Neural cell (in vitro differentiated cells): ENCODE measurements around the gene DNM3. TPM values are rescaled to one million over a fixed set of nuclear protein-coding genes. Genes with fewer than 3 reads are reported as not detected.

ENCODE experiments used
- H2AFZ ChIP-seq: fragments of 200-600, 300-800 bp; sonication (generic), shearing (Covaris generic); 2 replicates; pipeline ENCODE4 v1.6.0; 2014; ENCODE audit warnings: low read depth, mild to moderate bottlenecking, antibody characterized with exemption, low read length, moderate library complexity
- H3F3A ChIP-seq: fragments of 200-600 bp; shearing (Covaris generic); 2 replicates; pipeline ENCODE4 v1.6.1; 2016; ENCODE audit warnings: mild to moderate bottlenecking, moderate library complexity, mixed read lengths, antibody characterized with exemption, low read length; ENCODE audit not compliant: insufficient read depth, poor library complexity, severe bottlenecking
- H3K27ac ChIP-seq: fragments of 200-600, 300-800 bp; sonication (generic), shearing (Covaris generic); 2 replicates; pipeline ENCODE4 v1.5.1; 2014; ENCODE audit warnings: mild to moderate bottlenecking, low read length, moderate library complexity
- H3K27me3 ChIP-seq: fragments of 300-800, 200-600 bp; sonication (generic), shearing (Covaris generic); 2 replicates; pipeline ENCODE4 v1.6.0; 2014; ENCODE audit warnings: mild to moderate bottlenecking, low read depth, low read length, moderate library complexity; ENCODE audit not compliant: insufficient read depth
- H3K36me3 ChIP-seq: fragments of 300-800, 200-600 bp; sonication (generic), shearing (Covaris generic); 2 replicates; pipeline ENCODE4 v1.5.1; 2014; ENCODE audit warnings: mild to moderate bottlenecking, antibody characterized with exemption, low read length, moderate library complexity; ENCODE audit not compliant: insufficient read depth
- H3K4me2 ChIP-seq: fragments of 300-800, 200-600 bp; sonication (generic), shearing (Covaris generic); 2 replicates; pipeline ENCODE4 v1.6.0; 2014; ENCODE audit warnings: mild to moderate bottlenecking, low read length
- H3K4me3 ChIP-seq: fragments of 300-800, 200-600 bp; sonication (generic), shearing (Covaris generic); 2 replicates; pipeline ENCODE4 v1.5.1; 2014; ENCODE audit warnings: mild to moderate bottlenecking, low read length, moderate library complexity
- H3K79me2 ChIP-seq: fragments of 200-600 bp; shearing (Covaris generic); replicated peaks from 2 replicates; pipeline ENCODE4 v1.6.0; 2014; ENCODE audit warnings: mild to moderate bottlenecking, low read length, moderate library complexity; ENCODE audit not compliant: insufficient read depth
- H3K9ac ChIP-seq: fragments of 300-800, 200-600 bp; sonication (generic), shearing (Covaris generic); 2 replicates; pipeline ENCODE4 v1.6.1; 2016; ENCODE audit warnings: mild to moderate bottlenecking, low read length, mixed read lengths
- H3K9me2 ChIP-seq: fragments of 200-600 bp; shearing (Covaris generic); 2 replicates; pipeline ENCODE4 v1.6.1; 2016; ENCODE audit warnings: mild to moderate bottlenecking, low read length, mixed read lengths; ENCODE audit not compliant: insufficient read depth
- H3K9me3 ChIP-seq: fragments of 200-600, 300-800 bp; sonication (generic), shearing (Covaris generic); 2 replicates; pipeline ENCODE4 v1.6.1; 2016; ENCODE audit warnings: mild to moderate bottlenecking, mixed run types, low read length, moderate library complexity, mixed read lengths
- H4K20me1 ChIP-seq: fragments of 200-600 bp; shearing (Covaris generic); 2 replicates; pipeline ENCODE4 v1.6.1; 2016; ENCODE audit warnings: mild to moderate bottlenecking, mixed run types; ENCODE audit not compliant: insufficient read depth
- EP300 ChIP-seq: fragments of 450-650 bp; conservative IDR thresholded peaks from 2 replicates; pipeline ENCODE4 v1.6.1; 2014; ENCODE audit warnings: antibody characterized with exemption, mild to moderate bottlenecking, moderate library complexity; ENCODE audit not compliant: poor library complexity, severe bottlenecking
- EZH2 ChIP-seq: fragments of 200-600, 300-800 bp; shearing (Covaris generic), sonication (generic); IDR thresholded peaks from 2 replicates; pipeline ENCODE4 v1.6.1; 2014; ENCODE audit warnings: antibody characterized with exemption, low read length, borderline replicate concordance, mild to moderate bottlenecking; ENCODE audit not compliant: insufficient read depth, poor library complexity, severe bottlenecking
- MXI1 ChIP-seq: fragments of 450-650 bp; conservative IDR thresholded peaks from 2 replicates; pipeline ENCODE4 v1.6.1; 2014; ENCODE audit warnings: antibody characterized with exemption, mild to moderate bottlenecking; ENCODE audit not compliant: poor library complexity, severe bottlenecking
- POLR2AphosphoS5 ChIP-seq: IDR thresholded peaks from 2 replicates; pipeline ENCODE4 v1.6.1; 2012
- RAD21 ChIP-seq: fragments of 450-650 bp; conservative IDR thresholded peaks from 2 replicates; pipeline ENCODE4 v1.6.1; 2014; ENCODE audit warnings: antibody characterized with exemption, mild to moderate bottlenecking, moderate library complexity
- SMC3 ChIP-seq: fragments of 450-650 bp; conservative IDR thresholded peaks from 2 replicates; pipeline ENCODE4 v1.6.1; 2014; ENCODE audit warnings: antibody characterized with exemption, mild to moderate bottlenecking, moderate library complexity; ENCODE audit not compliant: poor library complexity
- TAF1 ChIP-seq: IDR thresholded peaks from 2 replicates; pipeline ENCODE4 v1.6.1; 2012; ENCODE audit warnings: low read depth
- polyA plus RNA-seq: library from polyadenylated mRNA; depleted of rRNA; stranded (reverse); fragments of >200 nt; gene quantifications from 2 replicates; pipeline ENCODE4 v1.2.3, GENCODE V29; 2014
- TF ChIP-seq, protein P1 (sequence below): IDR thresholded peaks from 2 replicates; pipeline ENCODE4 v1.6.1; 2012; ENCODE audit warnings: borderline replicate concordance
- TF ChIP-seq, protein P2 (sequence below): fragments of 450-650 bp; IDR thresholded peaks from 2 replicates; pipeline ENCODE4 v1.5.1; 2014; ENCODE audit warnings: antibody characterized with exemption, mild to moderate bottlenecking, moderate library complexity; ENCODE audit not compliant: poor library complexity, severe bottlenecking

The DNM3 gene
- polyA plus RNA-seq, 1 donor from 2014 or later = 37.1 TPM

DNA sequence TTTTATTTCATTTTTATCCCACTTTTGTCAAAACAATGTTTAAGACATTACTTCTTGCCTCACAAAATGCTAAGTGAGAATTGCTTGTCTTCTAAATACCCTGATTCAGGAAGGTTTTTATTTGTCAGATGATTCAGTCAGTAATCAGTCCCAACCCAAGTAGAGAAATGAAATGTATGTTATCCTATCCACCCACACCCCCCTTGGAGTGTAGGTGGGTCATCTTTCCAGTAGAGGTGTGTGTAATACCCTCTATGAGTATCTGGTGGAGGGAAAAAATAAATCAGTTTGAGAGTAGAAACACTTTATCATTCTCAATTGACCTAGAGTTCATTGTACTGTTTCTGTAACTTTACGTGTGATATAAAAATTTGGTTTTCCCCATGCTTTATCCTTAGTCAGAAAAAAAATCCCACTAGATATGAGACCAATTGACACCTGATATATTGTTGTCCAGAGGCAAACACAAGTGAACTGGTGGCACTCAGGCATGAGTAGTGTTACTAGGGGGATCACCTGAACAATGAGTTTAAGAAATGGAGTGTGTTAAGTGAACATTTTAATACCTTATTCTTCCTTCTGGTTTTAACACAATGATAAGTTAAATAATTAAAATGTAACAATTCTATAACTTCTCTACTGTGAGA lies 425.4 kb downstream of the DNM3 start:
- Histone ChIP-seq H3K79me2 (no peaks in the 10 kb centered on the region), H3K27ac (no peak overlapping the region), H2AFZ (no peak overlapping the region), H4K20me1 (no peaks in the 10 kb centered on the region), H3K9me3 (no peaks in the 10 kb centered on the region), H3K36me3 (no peaks in the 10 kb centered on the region), H3K9ac (no peak overlapping the region), H3K27me3 (no peaks in the 10 kb centered on the region), H3F3A (no peaks in the 10 kb centered on the region), H3K4me2 (no peak overlapping the region), H3K4me3 (no peak overlapping the region), H3K9me2 (no peaks in the 10 kb centered on the region)
- TF ChIP-seq, protein P1, sequence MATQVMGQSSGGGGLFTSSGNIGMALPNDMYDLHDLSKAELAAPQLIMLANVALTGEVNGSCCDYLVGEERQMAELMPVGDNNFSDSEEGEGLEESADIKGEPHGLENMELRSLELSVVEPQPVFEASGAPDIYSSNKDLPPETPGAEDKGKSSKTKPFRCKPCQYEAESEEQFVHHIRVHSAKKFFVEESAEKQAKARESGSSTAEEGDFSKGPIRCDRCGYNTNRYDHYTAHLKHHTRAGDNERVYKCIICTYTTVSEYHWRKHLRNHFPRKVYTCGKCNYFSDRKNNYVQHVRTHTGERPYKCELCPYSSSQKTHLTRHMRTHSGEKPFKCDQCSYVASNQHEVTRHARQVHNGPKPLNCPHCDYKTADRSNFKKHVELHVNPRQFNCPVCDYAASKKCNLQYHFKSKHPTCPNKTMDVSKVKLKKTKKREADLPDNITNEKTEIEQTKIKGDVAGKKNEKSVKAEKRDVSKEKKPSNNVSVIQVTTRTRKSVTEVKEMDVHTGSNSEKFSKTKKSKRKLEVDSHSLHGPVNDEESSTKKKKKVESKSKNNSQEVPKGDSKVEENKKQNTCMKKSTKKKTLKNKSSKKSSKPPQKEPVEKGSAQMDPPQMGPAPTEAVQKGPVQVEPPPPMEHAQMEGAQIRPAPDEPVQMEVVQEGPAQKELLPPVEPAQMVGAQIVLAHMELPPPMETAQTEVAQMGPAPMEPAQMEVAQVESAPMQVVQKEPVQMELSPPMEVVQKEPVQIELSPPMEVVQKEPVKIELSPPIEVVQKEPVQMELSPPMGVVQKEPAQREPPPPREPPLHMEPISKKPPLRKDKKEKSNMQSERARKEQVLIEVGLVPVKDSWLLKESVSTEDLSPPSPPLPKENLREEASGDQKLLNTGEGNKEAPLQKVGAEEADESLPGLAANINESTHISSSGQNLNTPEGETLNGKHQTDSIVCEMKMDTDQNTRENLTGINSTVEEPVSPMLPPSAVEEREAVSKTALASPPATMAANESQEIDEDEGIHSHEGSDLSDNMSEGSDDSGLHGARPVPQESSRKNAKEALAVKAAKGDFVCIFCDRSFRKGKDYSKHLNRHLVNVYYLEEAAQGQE = no peak
- TF ChIP-seq EP300 (no peak), MXI1 (no peak), EZH2 (no peak), TAF1 (no peak), SMC3 (no peak)
- TF ChIP-seq, protein P2, sequence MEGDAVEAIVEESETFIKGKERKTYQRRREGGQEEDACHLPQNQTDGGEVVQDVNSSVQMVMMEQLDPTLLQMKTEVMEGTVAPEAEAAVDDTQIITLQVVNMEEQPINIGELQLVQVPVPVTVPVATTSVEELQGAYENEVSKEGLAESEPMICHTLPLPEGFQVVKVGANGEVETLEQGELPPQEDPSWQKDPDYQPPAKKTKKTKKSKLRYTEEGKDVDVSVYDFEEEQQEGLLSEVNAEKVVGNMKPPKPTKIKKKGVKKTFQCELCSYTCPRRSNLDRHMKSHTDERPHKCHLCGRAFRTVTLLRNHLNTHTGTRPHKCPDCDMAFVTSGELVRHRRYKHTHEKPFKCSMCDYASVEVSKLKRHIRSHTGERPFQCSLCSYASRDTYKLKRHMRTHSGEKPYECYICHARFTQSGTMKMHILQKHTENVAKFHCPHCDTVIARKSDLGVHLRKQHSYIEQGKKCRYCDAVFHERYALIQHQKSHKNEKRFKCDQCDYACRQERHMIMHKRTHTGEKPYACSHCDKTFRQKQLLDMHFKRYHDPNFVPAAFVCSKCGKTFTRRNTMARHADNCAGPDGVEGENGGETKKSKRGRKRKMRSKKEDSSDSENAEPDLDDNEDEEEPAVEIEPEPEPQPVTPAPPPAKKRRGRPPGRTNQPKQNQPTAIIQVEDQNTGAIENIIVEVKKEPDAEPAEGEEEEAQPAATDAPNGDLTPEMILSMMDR = no peak

DNA sequence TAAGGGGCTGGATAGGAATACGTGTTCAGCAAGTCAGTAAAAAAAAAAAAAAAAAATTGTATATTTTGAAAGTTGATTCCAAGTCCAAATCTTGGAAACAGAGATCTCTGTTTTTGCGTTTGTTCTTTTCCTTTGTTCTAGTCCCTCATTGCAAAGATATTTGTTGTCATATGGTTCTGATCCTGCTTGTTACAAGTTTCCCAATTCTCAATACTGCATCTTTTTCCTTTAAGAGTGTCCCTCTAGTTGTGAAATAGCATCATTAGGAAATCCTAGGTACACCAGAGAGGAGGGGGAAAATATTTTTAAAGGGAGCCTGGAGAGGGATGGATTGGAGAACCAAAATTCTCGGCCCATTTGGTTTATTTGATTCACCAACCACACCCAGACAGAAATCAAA lies 426.9 kb downstream of the DNM3 start:
- Histone ChIP-seq H3K79me2 (no peaks in the 10 kb centered on the region), H3K36me3 (no peaks in the 10 kb centered on the region), H3K9me2 (no peaks in the 10 kb centered on the region), H3K27me3 (no peaks in the 10 kb centered on the region), H4K20me1 (no peaks in the 10 kb centered on the region), H3K27ac (no peak overlapping the region), H3F3A (no peaks in the 10 kb centered on the region), H3K9ac (no peak overlapping the region), H3K9me3 (no peaks in the 10 kb centered on the region), H3K4me2 (no peak overlapping the region), H3K4me3 (no peak overlapping the region), H2AFZ (no peak overlapping the region)
- no peak for TF ChIP-seq RAD21
- no peak for TF ChIP-seq POLR2AphosphoS5
- TF ChIP-seq, protein P1 = no peak
- no peak for TF ChIP-seq EP300
- no peak for TF ChIP-seq MXI1
- TF ChIP-seq, protein P2 = no peak
- no peak for TF ChIP-seq SMC3
- TF ChIP-seq EZH2 = no peak
- no peak for TF ChIP-seq TAF1
